Muscle of back (tissue), 13 donors: Measurements from ENCODE around the gene CBLB. TPM values are rescaled to one million over a fixed set of nuclear protein-coding genes. Genes with fewer than 3 reads are reported as not detected.
A peak's percentile ranks its signal among the peaks of the same experiment; 100 is the strongest.

ENCODE experiments used
- DNase-seq, 3 donors: peaks; one replicate each; pipeline versions ENCODE4 v3.0.0 to v3.0.0-alpha.2; 2013
- long read RNA-seq, 9 donors: transcript quantifications; one replicate each; lab custom pipeline, GENCODE V29; 2026
- polyA plus RNA-seq, 10 donors: library from polyadenylated mRNA; unstranded; fragments of 120-200 nt; gene quantifications; one replicate each; pipeline ENCODE4 v1.2.1, GENCODE V29; 2013; ENCODE audit not compliant: insufficient read length in 10 of 10

CBLB gene
- polyA plus RNA-seq: 10 to 100 TPM; 17.0 to 37.2 (median 25.8) TPM
- long read RNA-seq, donor 1, full-length matches to known transcripts: 2 of 2 reads
- long read RNA-seq, donor 1, partial matches to known transcripts: 0 of 2 reads
- long read RNA-seq, donor 1, other reads (novel, unspliced or antisense): 0 of 2 reads
- long read RNA-seq, donor 2, partial matches to known transcripts: 9 of 9 reads
- long read RNA-seq, donor 2, other reads (novel, unspliced or antisense): 0 of 9 reads
- long read RNA-seq, donor 3: 0 reads
- long read RNA-seq, donor 4, full-length matches to known transcripts: 1 of 1 reads
- long read RNA-seq, donor 4, partial matches to known transcripts: 0 of 1 reads
- long read RNA-seq, donor 4, other reads (novel, unspliced or antisense): 0 of 1 reads
- long read RNA-seq, donor 5, full-length matches to known transcripts: 1 of 8 reads
- long read RNA-seq, donor 5, partial matches to known transcripts: 7 of 8 reads
- long read RNA-seq, donor 5, other reads (novel, unspliced or antisense): 0 of 8 reads
- long read RNA-seq, donor 6, full-length matches to known transcripts: 2 of 2 reads
- long read RNA-seq, donor 6, partial matches to known transcripts: 0 of 2 reads
- long read RNA-seq, donor 6, other reads (novel, unspliced or antisense): 0 of 2 reads
- long read RNA-seq, donor 7, full-length matches to known transcripts: 3 of 9 reads
- long read RNA-seq, donor 7, partial matches to known transcripts: 6 of 9 reads
- long read RNA-seq, donor 7, other reads (novel, unspliced or antisense): 0 of 9 reads
- long read RNA-seq, donor 8, full-length matches to known transcripts: 1 of 1 reads
- long read RNA-seq, donor 8, partial matches to known transcripts: 0 of 1 reads
- long read RNA-seq, donor 8, other reads (novel, unspliced or antisense): 0 of 1 reads
- long read RNA-seq, donor 9: 0 reads

GRCh38 chr3:105868742-105869530 is at the start of gene CBLB:
Gene CBLB, minus strand, starts transcription at chr3:105869012. Its CDS starts 1,435 bp downstream, at chr3:105867577.
- peak; percentile 96 to 99 (median 97) for DNase-seq

GRCh38 chr3:105916767-105917166 is 48.0 kb upstream of the CBLB start:
- DNase-seq: no peak

GRCh38 chr3:105915524-105915923 is 46.7 kb upstream of the CBLB start:
- no peak for DNase-seq

DNA sequence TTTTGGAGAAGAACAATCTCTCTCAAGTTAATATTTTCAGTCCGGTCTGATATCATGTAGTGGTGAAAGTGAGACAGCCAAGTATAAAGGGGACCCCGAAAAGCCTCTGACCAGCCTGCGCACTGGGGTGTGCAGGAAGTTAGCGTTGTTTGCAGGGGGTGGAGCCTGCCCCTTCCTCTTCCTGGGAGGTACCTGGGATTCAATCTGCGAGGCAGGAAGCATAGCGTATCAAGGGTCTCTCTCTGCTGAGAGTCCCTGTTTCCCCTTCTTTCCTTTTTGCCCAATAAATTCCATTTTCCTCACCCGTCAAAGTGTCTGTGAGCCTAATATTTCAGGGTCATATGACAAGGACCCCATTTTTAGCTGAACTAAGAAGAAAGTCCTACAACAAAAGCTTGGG is 44.8 kb upstream of the CBLB start:
- no peak for DNase-seq

GRCh38 chr3:105912891-105913290 is 44.1 kb upstream of the CBLB start:
- DNase-seq: no peak

DNA sequence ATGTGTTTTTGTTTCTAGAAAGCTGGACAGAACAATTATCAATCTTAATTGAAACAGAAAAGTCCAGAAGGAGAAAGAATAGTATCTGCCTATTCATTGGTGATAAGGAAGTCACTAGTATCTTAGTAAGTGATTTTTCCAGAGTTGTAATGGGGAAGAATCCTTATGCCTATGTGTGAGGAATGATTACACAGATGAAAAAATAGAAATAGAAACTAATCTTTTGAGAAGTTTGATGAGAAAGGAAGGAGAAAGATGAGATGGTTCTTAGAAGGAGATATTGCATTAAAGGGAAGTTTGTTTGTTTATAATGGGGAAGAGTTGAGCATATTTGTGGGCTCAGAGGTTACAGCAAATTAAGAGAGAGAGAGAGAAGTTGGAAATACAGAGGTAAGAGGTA is 42.7 kb upstream of the CBLB start:
- DNase-seq: no peak

- peak in 2 of 3 donors; percentile 44 to 62 for DNase-seq
Observed at GRCh38 chr3:105907777-105908176, 39.0 kb upstream of the CBLB start.

DNA sequence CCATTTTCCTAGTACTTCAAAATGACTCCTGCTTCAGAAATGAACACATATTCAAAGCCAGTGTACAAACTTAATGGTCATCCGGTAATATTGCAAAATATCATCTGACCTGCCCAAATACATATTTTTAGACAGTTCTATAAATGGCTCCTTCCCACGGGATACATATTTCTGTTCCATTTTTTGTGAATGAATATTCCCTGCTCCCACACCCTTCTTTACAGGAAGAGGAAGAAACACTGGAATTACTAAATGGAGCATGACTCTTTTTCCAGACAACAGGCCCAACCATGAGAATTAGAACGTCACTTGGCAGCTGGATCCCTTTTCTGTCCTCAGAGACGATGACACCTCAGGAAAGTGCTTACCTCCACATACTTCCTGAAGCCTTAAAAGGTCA is 38.0 kb upstream of the CBLB start:
- DNase-seq: peak; percentile 79 to 88 (median 80)

DNA sequence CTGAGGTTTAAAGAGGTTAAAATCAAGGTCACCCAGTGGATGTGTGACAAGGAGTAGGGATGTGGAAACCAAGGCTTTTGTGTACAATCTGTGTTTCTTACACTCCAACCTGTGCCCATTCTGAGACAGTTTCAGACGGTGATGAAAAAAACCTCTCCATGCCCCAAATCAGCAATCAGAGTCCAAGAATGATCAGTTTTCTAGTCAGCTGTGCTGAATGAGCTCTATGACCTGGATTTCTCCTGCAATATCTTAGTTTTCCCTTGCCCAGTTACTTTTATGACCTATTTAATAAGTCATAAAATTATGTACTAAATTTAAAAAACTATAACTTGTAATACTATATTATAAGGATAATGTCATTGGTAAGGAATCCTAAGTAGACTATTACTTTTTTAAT is 37.5 kb upstream of the CBLB start:
- no peak for DNase-seq

DNA sequence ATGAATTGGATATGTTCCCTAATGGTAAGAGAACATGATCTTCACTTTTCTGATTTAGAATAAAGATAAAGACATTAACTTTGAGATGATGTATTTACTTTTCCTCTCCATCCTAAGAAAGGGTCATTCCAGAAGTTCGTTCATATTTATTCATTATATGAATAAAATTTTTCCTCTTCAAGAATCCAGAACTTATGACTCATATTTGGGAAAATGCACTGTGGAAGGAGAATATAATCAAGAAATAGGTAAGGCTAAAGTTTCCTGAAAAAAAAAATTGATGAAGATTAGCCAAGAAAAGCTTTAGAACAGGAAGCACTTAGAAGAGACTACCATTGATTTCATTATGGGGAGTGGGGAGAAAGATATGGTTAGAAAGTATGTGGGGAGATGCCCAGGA is 36.5 kb upstream of the CBLB start:
- peak in 1 of 3 donors; percentile 8 for DNase-seq

- no peak for DNase-seq
Observed at GRCh38 chr3:105904678-105905284, 36.0 kb upstream of the CBLB start.

- DNase-seq: no peak
Observed at GRCh38 chr3:105904251-105904650, 35.4 kb upstream of the CBLB start.

DNA sequence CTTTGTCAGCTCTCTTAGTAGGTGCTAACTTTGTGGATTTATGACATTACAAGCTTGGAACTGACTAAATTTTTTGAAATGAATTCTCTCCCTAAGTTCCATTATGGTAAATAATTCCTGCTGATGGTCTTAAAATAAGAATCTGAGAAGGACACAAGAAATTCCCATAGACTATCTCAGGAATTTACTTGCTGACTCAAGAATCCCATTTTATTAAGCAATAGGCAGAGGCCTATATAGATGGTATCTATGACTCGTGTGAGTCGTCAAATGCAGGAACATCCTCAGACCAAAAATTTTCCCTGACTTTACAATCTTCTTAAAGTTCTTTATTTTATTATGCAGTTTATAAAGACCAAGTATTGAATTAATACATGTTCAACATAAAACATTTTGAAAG is 30.7 kb upstream of the CBLB start:
- peak in 1 of 3 donors; percentile 66 for DNase-seq

DNA sequence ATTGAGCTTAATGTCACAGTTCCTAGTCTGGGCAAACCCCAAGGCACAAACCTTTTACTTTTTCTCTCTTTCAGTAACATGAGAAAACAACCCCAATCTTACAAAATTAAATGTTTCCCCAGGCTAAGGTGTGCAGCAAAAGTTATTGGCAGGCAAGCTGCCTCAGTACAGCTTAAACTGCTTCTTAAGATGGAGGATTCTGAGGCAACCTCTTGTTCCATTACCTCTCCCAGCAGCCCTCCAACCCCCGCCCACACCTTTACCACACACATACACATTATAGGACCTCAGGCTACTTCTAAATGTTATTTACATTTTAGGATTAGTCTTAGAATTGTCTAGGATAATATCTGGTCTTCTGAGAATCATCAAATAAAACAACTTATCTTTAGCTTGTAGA is 22.3 kb upstream of the CBLB start:
- DNase-seq: no peak

- no peak for DNase-seq
Observed at GRCh38 chr3:105888621-105889579, 20.1 kb upstream of the CBLB start.

DNA sequence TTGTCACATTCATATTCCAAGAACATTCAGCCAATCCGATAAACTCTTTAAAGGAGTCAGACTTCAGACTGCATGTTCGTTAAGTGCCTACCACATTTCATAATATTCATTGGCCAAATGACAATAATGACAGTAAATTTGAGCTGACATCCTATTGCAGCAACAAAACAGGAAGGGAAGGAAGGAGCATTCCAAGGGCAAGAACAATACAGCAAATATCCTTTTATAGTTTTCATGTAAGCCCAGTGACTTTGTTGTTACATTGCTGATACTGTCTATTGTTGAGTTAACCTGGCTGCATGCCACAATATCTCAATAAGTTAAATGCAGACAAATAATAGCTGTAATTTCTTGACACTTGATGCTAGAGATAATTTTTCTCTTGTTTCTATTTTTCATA is 16.4 kb upstream of the CBLB start:
- no peak for DNase-seq

- no peak for DNase-seq
Observed at GRCh38 chr3:105883798-105884377, 15.1 kb upstream of the CBLB start.

DNA sequence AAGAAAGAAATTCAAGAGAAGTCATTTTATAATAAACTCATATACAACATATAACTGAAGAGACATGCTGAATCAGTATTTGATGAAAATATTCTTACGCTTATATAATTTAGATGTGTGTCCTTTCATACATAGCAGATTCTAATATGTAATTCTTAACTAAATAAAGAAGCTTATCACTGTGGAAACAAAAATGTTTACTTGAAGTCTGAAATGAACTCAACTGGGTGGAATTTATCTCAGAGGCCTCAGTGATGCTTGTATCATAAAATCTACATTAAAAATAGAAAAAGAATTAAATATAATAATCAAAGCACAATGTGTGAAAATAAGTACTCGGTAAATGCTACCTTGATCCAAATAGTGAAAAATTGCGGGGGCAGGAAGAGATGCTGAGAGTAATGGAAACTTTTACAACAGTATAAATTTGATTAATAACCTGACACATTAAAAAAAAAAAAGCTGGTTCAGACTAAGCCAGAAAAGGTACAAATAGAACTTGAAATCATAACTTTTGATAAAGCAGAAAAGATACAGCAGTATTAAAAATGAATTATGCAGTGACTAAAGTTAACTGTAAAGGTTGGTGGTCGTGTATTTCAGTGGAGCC is 12.0 kb upstream of the CBLB start:
- DNase-seq: no peak

GRCh38 chr3:105878061-105878460 is 9.2 kb upstream of the CBLB start:
- no peak for DNase-seq
